ENCODE data around the gene SPRN. TPM values are rescaled to one million over a fixed set of nuclear protein-coding genes. Genes with fewer than 3 reads are reported as not detected.
A peak's percentile ranks its signal among the peaks of the same experiment; 100 is the strongest.

The SPRN gene
- total RNA-seq, 1 donor from 2014 or later, result not detected

- TF ChIP-seq CTCF (IDR thresholded peaks at IDR 0.05; ENCODE audit: borderline replicate concordance), result no peak
- Histone ChIP-seq H3K36me3 (peaks cover 32% of the 10 kb centered on the region), H3K9me3 (replicated peaks) (peaks cover 2% of the 10 kb centered on the region), H3K4me3 (peak overlapping the region; percentile 43), H3K4me1 (peaks cover 3% of the 10 kb centered on the region), H3K27me3 (ENCODE audit: low read depth) (peaks cover 20% of the 10 kb centered on the region), H3K27ac (replicated peaks) (no peak overlapping the region)
- DNase-seq, result no peak
- intact Hi-C loops (cut with micrococcal nuclease), result no loop called here
Measured at GRCh38 chr10:133422807-133423771, 1.3 kb downstream of the SPRN start.

- no peak for TF ChIP-seq CTCF (IDR thresholded peaks at IDR 0.05; ENCODE audit: borderline replicate concordance)
- Histone ChIP-seq H3K9me3 (replicated peaks) (no peaks in the 10 kb centered on the region), H3K36me3 (peaks cover 35% of the 10 kb centered on the region), H3K27me3 (ENCODE audit: low read depth) (peaks cover 20% of the 10 kb centered on the region), H3K4me3 (no peak overlapping the region), H3K4me1 (peaks cover 3% of the 10 kb centered on the region), H3K27ac (replicated peaks) (no peak overlapping the region)
- DNase-seq, result no peak
- intact Hi-C loops (cut with micrococcal nuclease), result no loop called here
Measured at GRCh38 chr10:133422223-133422806, 2.1 kb downstream of the SPRN start.

GRCh38 chr10:133421336-133422222 is 2.8 kb downstream of the SPRN start:
- peaks cover 20% of the 10 kb centered on the region for H3K27me3 ChIP-seq (ENCODE audit: low read depth)
- peaks cover 3% of the 10 kb centered on the region for H3K4me1 ChIP-seq
- TF ChIP-seq CTCF (IDR thresholded peaks at IDR 0.05; ENCODE audit: borderline replicate concordance), result no peak
- peaks cover 35% of the 10 kb centered on the region for H3K36me3 ChIP-seq
- no peaks in the 10 kb centered on the region for H3K9me3 ChIP-seq (replicated peaks)
- intact Hi-C loops (cut with micrococcal nuclease), result no loop called here
- DNase-seq, result no peak
- H3K4me3 ChIP-seq, result no peak overlapping the region
- no peak overlapping the region for H3K27ac ChIP-seq (replicated peaks)

- no peaks in the 10 kb centered on the region for H3K9me3 ChIP-seq (replicated peaks)
- no peak for TF ChIP-seq CTCF (IDR thresholded peaks at IDR 0.05; ENCODE audit: borderline replicate concordance)
- H3K36me3 ChIP-seq, result peaks cover 40% of the 10 kb centered on the region
- H3K4me1 ChIP-seq, result peaks cover 3% of the 10 kb centered on the region
- DNase-seq, result no peak
- peaks cover 20% of the 10 kb centered on the region for H3K27me3 ChIP-seq (ENCODE audit: low read depth)
- H3K4me3 ChIP-seq, result no peak overlapping the region
- intact Hi-C loops (cut with micrococcal nuclease), result no loop called here
- no peak overlapping the region for H3K27ac ChIP-seq (replicated peaks)
Measured at GRCh38 chr10:133420579-133420978, 3.8 kb downstream of the SPRN start.

- no peaks in the 10 kb centered on the region for H3K9me3 ChIP-seq (replicated peaks)
- no peak overlapping the region for H3K4me3 ChIP-seq
- peaks cover 45% of the 10 kb centered on the region for H3K36me3 ChIP-seq
- no peak for DNase-seq
- no peak for TF ChIP-seq CTCF (IDR thresholded peaks at IDR 0.05; ENCODE audit: borderline replicate concordance)
- intact Hi-C loops (cut with micrococcal nuclease), result no loop called here
- H3K27ac ChIP-seq (replicated peaks), result no peak overlapping the region
- peaks cover 3% of the 10 kb centered on the region for H3K4me1 ChIP-seq
- peaks cover 16% of the 10 kb centered on the region for H3K27me3 ChIP-seq (ENCODE audit: low read depth)
Measured at GRCh38 chr10:133420028-133420427, 4.4 kb downstream of the SPRN start.

Measured in left ventricle myocardium inferior (tissue), 1 donor.